ENCODE measurements around the gene GSN. TPM values are rescaled to one million over a fixed set of nuclear protein-coding genes. Genes with fewer than 3 reads are reported as not detected.

The GSN gene
- total RNA-seq, 2 donors from 2014 or later: 1,444 to 3,478 TPM

GRCh38 chr9:121252104-121252851, 15.7 kb upstream of the GSN start:
- H3K36me3 ChIP-seq: no peaks in the 10 kb centered on the region
- H3K9me3 ChIP-seq: no peaks in the 10 kb centered on the region
- H3K4me1 ChIP-seq: peaks cover 0 to 2% of the 10 kb centered on the region in 2 donors
- no peak overlapping the region for H3K4me3 ChIP-seq
- H3K27me3 ChIP-seq: no peaks in the 10 kb centered on the region
- DNase-seq (ENCODE audit: low spot score): no peak
- no peak overlapping the region for H3K27ac ChIP-seq
- TF ChIP-seq CTCF (IDR thresholded peaks at IDR 0.05): no peak

- H3K27ac ChIP-seq: no peak overlapping the region
- H3K4me3 ChIP-seq: no peak overlapping the region
- no peaks in the 10 kb centered on the region for H3K4me1 ChIP-seq
- TF ChIP-seq CTCF (IDR thresholded peaks at IDR 0.05): no peak
- H3K27me3 ChIP-seq: no peaks in the 10 kb centered on the region
- no peaks in the 10 kb centered on the region for H3K36me3 ChIP-seq
- no peak for DNase-seq (ENCODE audit: low spot score)
- no peaks in the 10 kb centered on the region for H3K9me3 ChIP-seq
Measured at GRCh38 chr9:121253162-121253561, 14.8 kb upstream of the GSN start.

- Histone ChIP-seq H3K27me3 (no peaks in the 10 kb centered on the region), H3K36me3 (no peaks in the 10 kb centered on the region), H3K27ac (no peak overlapping the region), H3K4me1 (no peaks in the 10 kb centered on the region), H3K4me3 (no peak overlapping the region), H3K9me3 (no peaks in the 10 kb centered on the region)
- no peak for TF ChIP-seq CTCF (IDR thresholded peaks at IDR 0.05)
- no peak for DNase-seq (ENCODE audit: low spot score)
Measured at GRCh38 chr9:121253821-121254501, 14.0 kb upstream of the GSN start.

- Histone ChIP-seq H3K27me3 (no peaks in the 10 kb centered on the region), H3K27ac (no peak overlapping the region), H3K9me3 (no peaks in the 10 kb centered on the region), H3K4me1 (peaks cover 0 to 12% of the 10 kb centered on the region in 2 donors), H3K4me3 (no peak overlapping the region), H3K36me3 (no peaks in the 10 kb centered on the region)
- no peak for TF ChIP-seq CTCF (IDR thresholded peaks at IDR 0.05)
- no peak for DNase-seq (ENCODE audit: low spot score)
Measured at GRCh38 chr9:121259498-121259897, 8.5 kb upstream of the GSN start.

GRCh38 chr9:121259935-121260334, 8.0 kb upstream of the GSN start:
- Histone ChIP-seq H3K9me3 (no peaks in the 10 kb centered on the region), H3K4me1 (peaks cover 0 to 12% of the 10 kb centered on the region in 2 donors), H3K36me3 (no peaks in the 10 kb centered on the region), H3K4me3 (no peak overlapping the region), H3K27me3 (no peaks in the 10 kb centered on the region), H3K27ac (no peak overlapping the region)
- DNase-seq (ENCODE audit: low spot score): no peak
- no peak for TF ChIP-seq CTCF (IDR thresholded peaks at IDR 0.05)

All from right atrium auricular region (tissue), 2 donors.